GM12892 (cell line): ENCODE measurements around the gene VIPR2.

Source experiments
- POLR2A ChIP-seq: IDR thresholded peaks from 2 replicates; pipeline ENCODE4 v1.6.1; 2011; ENCODE audit warnings: low read depth, low read length, control low read depth
- POLR2AphosphoS5 ChIP-seq: IDR thresholded peaks from 2 replicates; pipeline ENCODE4 v1.6.1; 2011; ENCODE audit warnings: low read depth, low read length, control low read depth
- TAF1 ChIP-seq: IDR thresholded peaks from 2 replicates; pipeline ENCODE4 v1.6.1; 2011; ENCODE audit warnings: low read depth, mild to moderate bottlenecking, control low read depth, low read length, borderline replicate concordance

DNA sequence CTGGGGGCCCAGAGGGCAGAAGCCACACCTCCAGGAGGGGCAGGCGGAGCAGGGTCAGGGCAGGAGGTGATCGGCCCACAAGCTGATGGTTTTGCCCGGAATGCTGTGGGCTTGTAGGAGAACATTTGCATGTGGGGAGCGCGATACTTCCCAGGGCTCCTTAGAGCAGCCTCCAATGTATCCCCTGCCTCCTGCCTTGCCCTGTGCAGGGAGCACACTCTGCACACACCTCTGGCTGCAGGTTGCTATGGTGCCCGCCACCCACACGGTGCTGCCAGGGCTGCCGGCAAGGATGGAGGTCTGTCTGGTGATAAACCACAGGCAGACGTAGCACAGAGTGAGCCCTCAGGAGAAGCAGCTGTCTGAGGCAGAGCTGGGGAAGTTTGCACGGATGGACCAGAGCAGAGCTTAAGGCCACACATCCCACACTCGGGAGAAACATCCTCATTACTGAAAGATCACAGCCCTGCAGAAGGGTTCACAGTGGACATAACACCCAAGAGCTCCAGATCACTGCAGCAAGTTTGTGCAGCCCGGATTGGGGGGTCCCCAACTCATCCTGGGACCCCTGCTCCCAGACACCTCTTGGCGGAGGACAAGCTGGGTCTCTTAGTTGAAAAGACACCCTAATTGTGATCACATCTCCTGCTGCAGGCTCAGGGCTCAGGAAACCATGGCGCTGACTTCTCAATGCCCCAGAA lies 41.8 kb downstream of the VIPR2 start:
- TF ChIP-seq POLR2A (no peak), TAF1 (no peak), POLR2AphosphoS5 (no peak)
